ENCODE measurements around the gene COPG1.

DNA sequence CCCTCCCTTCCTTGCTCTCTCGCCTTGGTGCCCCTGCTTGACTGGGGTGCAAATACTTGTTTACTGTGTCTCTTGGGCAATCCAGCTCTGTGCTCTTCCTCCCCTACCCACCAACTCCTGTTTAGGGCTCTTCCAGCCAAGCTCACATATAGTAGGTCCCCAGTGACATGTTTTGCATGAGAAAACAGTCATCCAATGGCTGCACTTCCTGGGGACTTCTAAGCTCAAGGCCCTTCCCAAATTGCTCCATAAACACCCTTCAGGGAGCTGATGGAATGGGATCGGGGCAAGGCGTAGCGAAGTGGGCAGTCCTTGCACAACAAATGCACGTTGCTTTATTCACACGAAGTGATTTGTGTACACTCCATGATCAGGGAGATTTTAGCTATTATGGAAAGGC is 9.4 kb upstream of the COPG1 start:
- TF ChIP-seq, protein P1, sequence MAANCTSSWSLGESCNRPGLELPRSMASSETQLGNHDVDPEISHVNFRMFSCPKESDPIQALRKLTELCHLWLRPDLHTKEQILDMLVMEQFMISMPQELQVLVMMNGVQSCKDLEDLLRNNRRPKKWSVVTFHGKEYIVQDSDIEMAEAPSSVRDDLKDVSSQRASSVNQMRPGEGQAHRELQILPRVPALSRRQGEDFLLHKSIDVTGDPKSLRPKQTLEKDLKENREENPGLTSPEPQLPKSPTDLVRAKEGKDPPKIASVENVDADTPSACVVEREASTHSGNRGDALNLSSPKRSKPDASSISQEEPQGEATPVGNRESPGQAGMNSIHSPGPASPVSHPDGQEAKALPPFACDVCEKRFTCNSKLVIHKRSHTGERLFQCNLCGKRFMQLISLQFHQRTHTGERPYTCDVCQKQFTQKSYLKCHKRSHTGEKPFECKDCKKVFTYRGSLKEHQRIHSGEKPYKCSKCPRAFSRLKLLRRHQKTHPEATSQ (CRISPR knock-in tag; IDR thresholded peaks at IDR 0.05; ENCODE audit: borderline replicate concordance): no peak
- TF ChIP-seq TOE1 (CRISPR knock-in tag; IDR thresholded peaks at IDR 0.05): no peak
- no peak for TF ChIP-seq FOSL1 (CRISPR knock-in tag; IDR thresholded peaks at IDR 0.05; ENCODE audit: borderline replicate concordance)
- no peak for TF ChIP-seq CTCF (CRISPR knock-in tag; IDR thresholded peaks at IDR 0.05)
- TF ChIP-seq, protein P2, sequence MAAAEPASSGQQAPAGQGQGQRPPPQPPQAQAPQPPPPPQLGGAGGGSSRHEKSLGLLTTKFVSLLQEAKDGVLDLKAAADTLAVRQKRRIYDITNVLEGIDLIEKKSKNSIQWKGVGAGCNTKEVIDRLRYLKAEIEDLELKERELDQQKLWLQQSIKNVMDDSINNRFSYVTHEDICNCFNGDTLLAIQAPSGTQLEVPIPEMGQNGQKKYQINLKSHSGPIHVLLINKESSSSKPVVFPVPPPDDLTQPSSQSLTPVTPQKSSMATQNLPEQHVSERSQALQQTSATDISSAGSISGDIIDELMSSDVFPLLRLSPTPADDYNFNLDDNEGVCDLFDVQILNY (CRISPR knock-in tag; conservative IDR thresholded peaks at IDR 0.05): no peak
- TF ChIP-seq ZNF552 (CRISPR knock-in tag; IDR thresholded peaks at IDR 0.05; ENCODE audit: borderline replicate concordance): no peak
- TF ChIP-seq JUNB (CRISPR knock-in tag; IDR thresholded peaks at IDR 0.05; ENCODE audit: borderline replicate concordance): no peak
